ELF-1 (cell line): Measurements from ENCODE around the gene CLDN15.
A peak's percentile ranks its signal among the peaks of the same experiment; 100 is the strongest.

Source experiments
- DNase-seq: peaks from one replicate; pipeline ENCODE4 v3.0.0-alpha.2; 2016; ENCODE audit warnings: low read depth, low spot score

Gene CLDN15

GRCh38 chr7:101244375-101245146, 7.0 kb upstream of the CLDN15 start, which contains the start of gene FIS1:
FIS1 (minus strand) TSS chr7:101245081; CDS start chr7:101245004, 77 bp downstream.
- DNase-seq, result peak; percentile 98

- no peak for DNase-seq
Observed at GRCh38 chr7:101243646-101244374, 6.2 kb upstream of the CLDN15 start.

- DNase-seq, result no peak
Observed at GRCh38 chr7:101241443-101242349, 4.1 kb upstream of the CLDN15 start.

GRCh38 chr7:101241015-101241363, 3.4 kb upstream of the CLDN15 start:
- DNase-seq, result no peak

GRCh38 chr7:101240226-101241014, 2.8 kb upstream of the CLDN15 start:
- no peak for DNase-seq

GRCh38 chr7:101239951-101240220, 2.3 kb upstream of the CLDN15 start:
- DNase-seq, result no peak

- no peak for DNase-seq
Observed at GRCh38 chr7:101239191-101239950, 1.8 kb upstream of the CLDN15 start.

- peak; percentile 89 for DNase-seq
Observed at GRCh38 chr7:101238226-101239182, 902 bp upstream of the CLDN15 start.

GRCh38 chr7:101236292-101236835, 1.2 kb downstream of the CLDN15 start:
- no peak for DNase-seq

- no peak for DNase-seq
Observed at GRCh38 chr7:101235522-101235921, 2.1 kb downstream of the CLDN15 start.

- DNase-seq, result peak; percentile 64
Observed at GRCh38 chr7:101235050-101235449, 2.6 kb downstream of the CLDN15 start.

- no peak for DNase-seq
Observed at GRCh38 chr7:101234636-101235035, 3.0 kb downstream of the CLDN15 start.

- DNase-seq, result no peak
Observed at GRCh38 chr7:101233907-101234547, 3.6 kb downstream of the CLDN15 start.

- DNase-seq, result peak; percentile 67
Observed at GRCh38 chr7:101232141-101232850, 5.3 kb downstream of the CLDN15 start.

GRCh38 chr7:101231644-101232043, 6.0 kb downstream of the CLDN15 start:
- no peak for DNase-seq

- DNase-seq, result no peak
Observed at GRCh38 chr7:101226721-101227120, 10.9 kb downstream of the CLDN15 start.

GRCh38 chr7:101225650-101226049, 12.0 kb downstream of the CLDN15 start:
- DNase-seq, result no peak

GRCh38 chr7:101223528-101223927, 14.1 kb downstream of the CLDN15 start:
- no peak for DNase-seq
